A549 (cell line): ENCODE results near the gene FRMD4A.

Experiments used
- EP300 ChIP-seq, 2 experiments: fragments of >200 bp; sonication (Bioruptor Twin); formaldehyde crosslinking; IDR thresholded peaks; 2 replicates in 1 of 2; 3 replicates in 1 of 2; pipeline ENCODE4 v1.6.1; 2016 to 2017
- HDAC2 ChIP-seq: fragments of 200-600 bp; sonication (generic); IDR thresholded peaks from 2 replicates; pipeline ENCODE4 v1.6.1; 2016
- MAZ ChIP-seq: fragments of 150-350 bp; IDR thresholded peaks from 2 replicates; pipeline ENCODE4 v1.6.1; 2014; ENCODE audit warnings: antibody characterized with exemption, low read depth, low read length, borderline replicate concordance
- NFE2L2 ChIP-seq: fragments of 150-350 bp; conservative IDR thresholded peaks from 2 replicates; pipeline ENCODE4 v1.6.1; 2014; ENCODE audit warnings: low read length
- POLR2A ChIP-seq: IDR thresholded peaks from 2 replicates; pipeline ENCODE4 v1.6.1; 2012; ENCODE audit warnings: mild to moderate bottlenecking, low read length
- POLR2AphosphoS2 ChIP-seq: conservative IDR thresholded peaks from 2 replicates; pipeline ENCODE4 v1.6.1; 2012; ENCODE audit warnings: low read length, improper control_type of control experiment, inconsistent platforms
- TFCP2L1 ChIP-seq: fragments of 250-450 bp; sonication (Bioruptor Pico); IDR thresholded peaks from 2 replicates; pipeline ENCODE4 v1.5.0; 2021; ENCODE audit warnings: mild to moderate bottlenecking
- TP53 ChIP-seq: fragments of 250-450 bp; sonication (Bioruptor Pico); IDR thresholded peaks from 2 replicates; pipeline ENCODE4 v1.5.0; 2021; ENCODE audit warnings: mild to moderate bottlenecking, moderate library complexity
- ZC3H11A ChIP-seq: fragments of 450-650 bp; IDR thresholded peaks from 2 replicates; pipeline ENCODE4 v1.6.1; 2014; ENCODE audit warnings: antibody characterized with exemption, mild to moderate bottlenecking
- TF ChIP-seq, protein P1 (sequence below): fragments of >200 bp; sonication (Bioruptor Twin); formaldehyde crosslinking; IDR thresholded peaks from 3 replicates; pipeline ENCODE4 v1.5.1; 2016
- TF ChIP-seq, protein P2 (sequence below): fragments of 250-450 bp; sonication (Bioruptor Pico); IDR thresholded peaks from 2 replicates; pipeline ENCODE4 v1.5.0; 2021; ENCODE audit warnings: mild to moderate bottlenecking, moderate library complexity, borderline replicate concordance
- TF ChIP-seq, protein P3 (sequence below): IDR thresholded peaks from 2 replicates; pipeline ENCODE4 v1.6.1; 2012; ENCODE audit warnings: low read depth, borderline replicate concordance

DNA sequence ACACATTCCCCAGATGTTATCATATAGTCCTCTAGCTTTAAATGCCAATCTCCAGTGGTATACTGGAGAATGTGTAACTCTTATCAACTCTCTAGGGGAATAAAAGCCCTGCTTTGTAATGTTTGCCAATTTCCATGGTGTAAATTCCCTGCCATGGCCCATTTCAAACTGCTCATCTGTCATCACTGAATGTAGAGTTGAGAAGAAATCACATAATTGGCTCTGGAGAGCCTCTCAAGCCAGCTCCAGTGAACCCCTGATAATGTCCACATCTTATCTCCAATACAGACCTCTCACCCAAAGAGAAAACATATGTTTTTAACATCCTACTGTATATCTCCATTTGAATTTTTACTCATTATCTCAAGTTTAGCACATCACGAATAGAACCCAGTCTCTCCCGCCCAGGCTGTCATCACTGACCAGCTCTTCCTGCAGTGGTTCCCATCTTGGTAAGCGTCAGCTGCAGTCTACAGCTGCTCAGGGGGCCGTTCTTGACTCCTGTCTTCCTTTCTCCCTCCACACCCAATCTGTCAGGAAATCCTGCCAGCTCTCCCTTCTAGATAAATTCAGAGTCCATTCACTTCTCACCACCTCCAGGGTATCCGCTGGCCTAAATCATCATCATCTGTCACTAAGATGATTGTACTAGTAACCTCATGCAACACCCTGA, 332.4 kb downstream of the FRMD4A start:
- no peak for TF ChIP-seq HDAC2
- TF ChIP-seq MAZ: no peak
- TF ChIP-seq, protein P1, sequence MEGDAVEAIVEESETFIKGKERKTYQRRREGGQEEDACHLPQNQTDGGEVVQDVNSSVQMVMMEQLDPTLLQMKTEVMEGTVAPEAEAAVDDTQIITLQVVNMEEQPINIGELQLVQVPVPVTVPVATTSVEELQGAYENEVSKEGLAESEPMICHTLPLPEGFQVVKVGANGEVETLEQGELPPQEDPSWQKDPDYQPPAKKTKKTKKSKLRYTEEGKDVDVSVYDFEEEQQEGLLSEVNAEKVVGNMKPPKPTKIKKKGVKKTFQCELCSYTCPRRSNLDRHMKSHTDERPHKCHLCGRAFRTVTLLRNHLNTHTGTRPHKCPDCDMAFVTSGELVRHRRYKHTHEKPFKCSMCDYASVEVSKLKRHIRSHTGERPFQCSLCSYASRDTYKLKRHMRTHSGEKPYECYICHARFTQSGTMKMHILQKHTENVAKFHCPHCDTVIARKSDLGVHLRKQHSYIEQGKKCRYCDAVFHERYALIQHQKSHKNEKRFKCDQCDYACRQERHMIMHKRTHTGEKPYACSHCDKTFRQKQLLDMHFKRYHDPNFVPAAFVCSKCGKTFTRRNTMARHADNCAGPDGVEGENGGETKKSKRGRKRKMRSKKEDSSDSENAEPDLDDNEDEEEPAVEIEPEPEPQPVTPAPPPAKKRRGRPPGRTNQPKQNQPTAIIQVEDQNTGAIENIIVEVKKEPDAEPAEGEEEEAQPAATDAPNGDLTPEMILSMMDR: no peak
- TF ChIP-seq ZC3H11A: no peak
- TF ChIP-seq, protein P2, sequence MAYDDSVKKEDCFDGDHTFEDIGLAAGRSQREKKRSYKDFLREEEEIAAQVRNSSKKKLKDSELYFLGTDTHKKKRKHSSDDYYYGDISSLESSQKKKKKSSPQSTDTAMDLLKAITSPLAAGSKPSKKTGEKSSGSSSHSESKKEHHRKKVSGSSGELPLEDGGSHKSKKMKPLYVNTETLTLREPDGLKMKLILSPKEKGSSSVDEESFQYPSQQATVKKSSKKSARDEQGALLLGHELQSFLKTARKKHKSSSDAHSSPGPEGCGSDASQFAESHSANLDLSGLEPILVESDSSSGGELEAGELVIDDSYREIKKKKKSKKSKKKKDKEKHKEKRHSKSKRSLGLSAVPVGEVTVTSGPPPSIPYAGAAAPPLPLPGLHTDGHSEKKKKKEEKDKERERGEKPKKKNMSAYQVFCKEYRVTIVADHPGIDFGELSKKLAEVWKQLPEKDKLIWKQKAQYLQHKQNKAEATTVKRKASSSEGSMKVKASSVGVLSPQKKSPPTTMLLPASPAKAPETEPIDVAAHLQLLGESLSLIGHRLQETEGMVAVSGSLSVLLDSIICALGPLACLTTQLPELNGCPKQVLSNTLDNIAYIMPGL (CRISPR knock-in tag): no peak
- TF ChIP-seq TFCP2L1 (CRISPR knock-in tag): no peak
- no peak for TF ChIP-seq NFE2L2
- no peak for TF ChIP-seq TP53 (CRISPR knock-in tag)
- TF ChIP-seq EP300 (IDR thresholded peaks at IDR 0.05): no peak
- TF ChIP-seq POLR2A: no peak
- no peak for TF ChIP-seq POLR2AphosphoS2
- TF ChIP-seq, protein P3, sequence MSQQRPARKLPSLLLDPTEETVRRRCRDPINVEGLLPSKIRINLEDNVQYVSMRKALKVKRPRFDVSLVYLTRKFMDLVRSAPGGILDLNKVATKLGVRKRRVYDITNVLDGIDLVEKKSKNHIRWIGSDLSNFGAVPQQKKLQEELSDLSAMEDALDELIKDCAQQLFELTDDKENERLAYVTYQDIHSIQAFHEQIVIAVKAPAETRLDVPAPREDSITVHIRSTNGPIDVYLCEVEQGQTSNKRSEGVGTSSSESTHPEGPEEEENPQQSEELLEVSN: no peak
